Measurements from ENCODE around the gene CREB3L2.

DNA sequence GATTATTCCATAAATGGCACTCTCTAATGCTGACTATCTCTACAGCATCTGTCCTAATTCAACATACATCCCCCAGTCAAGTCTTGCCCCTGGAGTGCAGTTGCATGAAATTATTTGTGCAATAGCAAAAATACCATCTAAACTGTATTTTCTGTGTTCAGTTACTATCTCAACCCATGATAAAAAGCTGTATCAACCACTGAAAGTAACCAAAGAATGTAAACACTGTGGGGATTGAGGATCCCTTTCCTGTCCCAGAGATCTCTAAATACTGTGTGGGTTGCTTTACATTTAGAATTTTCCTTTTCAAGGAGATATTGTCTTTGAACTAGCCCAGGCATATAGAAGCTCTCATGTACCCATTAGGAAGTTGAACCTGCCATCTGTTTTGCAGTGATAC is 131.2 kb downstream of the CREB3L2 start:
- TF ChIP-seq, protein P1, sequence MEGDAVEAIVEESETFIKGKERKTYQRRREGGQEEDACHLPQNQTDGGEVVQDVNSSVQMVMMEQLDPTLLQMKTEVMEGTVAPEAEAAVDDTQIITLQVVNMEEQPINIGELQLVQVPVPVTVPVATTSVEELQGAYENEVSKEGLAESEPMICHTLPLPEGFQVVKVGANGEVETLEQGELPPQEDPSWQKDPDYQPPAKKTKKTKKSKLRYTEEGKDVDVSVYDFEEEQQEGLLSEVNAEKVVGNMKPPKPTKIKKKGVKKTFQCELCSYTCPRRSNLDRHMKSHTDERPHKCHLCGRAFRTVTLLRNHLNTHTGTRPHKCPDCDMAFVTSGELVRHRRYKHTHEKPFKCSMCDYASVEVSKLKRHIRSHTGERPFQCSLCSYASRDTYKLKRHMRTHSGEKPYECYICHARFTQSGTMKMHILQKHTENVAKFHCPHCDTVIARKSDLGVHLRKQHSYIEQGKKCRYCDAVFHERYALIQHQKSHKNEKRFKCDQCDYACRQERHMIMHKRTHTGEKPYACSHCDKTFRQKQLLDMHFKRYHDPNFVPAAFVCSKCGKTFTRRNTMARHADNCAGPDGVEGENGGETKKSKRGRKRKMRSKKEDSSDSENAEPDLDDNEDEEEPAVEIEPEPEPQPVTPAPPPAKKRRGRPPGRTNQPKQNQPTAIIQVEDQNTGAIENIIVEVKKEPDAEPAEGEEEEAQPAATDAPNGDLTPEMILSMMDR (IDR thresholded peaks at IDR 0.05) = no peak
- no peak for TF ChIP-seq POLR2A (IDR thresholded peaks at IDR 0.05)
- TF ChIP-seq EP300 (IDR thresholded peaks at IDR 0.05) = no peak

Measured in ovary (tissue), 3 donors.